Embryonic facial prominence (tissue), 1 donor: Measurements from ENCODE around the gene ISG20L2.

ENCODE experiments used
- DNase-seq: peaks from one replicate; pipeline ENCODE4 v3.0.0-alpha.2; 2016; ENCODE audit errors: extremely low spot score

The ISG20L2 gene

DNA sequence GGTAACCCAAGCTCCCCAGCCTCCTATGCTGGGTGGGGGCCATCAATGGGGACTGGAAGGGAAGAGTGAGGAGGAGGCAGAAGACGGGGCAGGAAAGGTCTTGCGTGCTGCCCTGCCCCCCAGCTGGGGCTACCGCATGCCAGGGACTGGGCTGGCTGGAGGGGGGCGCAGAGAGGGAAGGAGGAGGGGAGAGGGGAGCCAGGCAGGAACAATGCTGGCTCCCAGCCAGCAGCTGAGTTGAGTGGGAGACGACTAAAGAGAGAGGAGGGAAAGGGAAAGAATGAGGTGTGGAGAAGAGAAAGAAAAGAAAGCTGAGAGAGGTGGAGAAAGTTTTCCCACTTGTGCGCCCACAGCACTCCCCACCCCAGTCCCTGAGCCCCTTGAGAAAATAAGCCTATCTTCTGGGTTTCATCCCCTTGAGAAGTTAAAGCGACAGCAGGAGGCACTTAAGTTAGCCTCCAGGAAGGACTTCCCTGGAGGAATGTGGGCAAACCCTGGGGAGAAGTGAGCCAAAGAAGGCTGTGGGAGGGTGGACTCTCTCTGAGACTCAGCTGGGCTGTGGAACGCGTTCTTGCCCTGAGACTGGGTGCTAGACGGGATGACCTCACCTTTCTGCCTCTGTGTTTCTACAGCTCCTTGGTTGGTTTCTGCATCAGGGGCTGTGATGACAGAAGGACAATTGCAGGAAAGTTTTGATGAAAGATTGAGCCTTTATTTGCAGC, 38.5 kb downstream of the ISG20L2 start:
- DNase-seq, result no peak

DNA sequence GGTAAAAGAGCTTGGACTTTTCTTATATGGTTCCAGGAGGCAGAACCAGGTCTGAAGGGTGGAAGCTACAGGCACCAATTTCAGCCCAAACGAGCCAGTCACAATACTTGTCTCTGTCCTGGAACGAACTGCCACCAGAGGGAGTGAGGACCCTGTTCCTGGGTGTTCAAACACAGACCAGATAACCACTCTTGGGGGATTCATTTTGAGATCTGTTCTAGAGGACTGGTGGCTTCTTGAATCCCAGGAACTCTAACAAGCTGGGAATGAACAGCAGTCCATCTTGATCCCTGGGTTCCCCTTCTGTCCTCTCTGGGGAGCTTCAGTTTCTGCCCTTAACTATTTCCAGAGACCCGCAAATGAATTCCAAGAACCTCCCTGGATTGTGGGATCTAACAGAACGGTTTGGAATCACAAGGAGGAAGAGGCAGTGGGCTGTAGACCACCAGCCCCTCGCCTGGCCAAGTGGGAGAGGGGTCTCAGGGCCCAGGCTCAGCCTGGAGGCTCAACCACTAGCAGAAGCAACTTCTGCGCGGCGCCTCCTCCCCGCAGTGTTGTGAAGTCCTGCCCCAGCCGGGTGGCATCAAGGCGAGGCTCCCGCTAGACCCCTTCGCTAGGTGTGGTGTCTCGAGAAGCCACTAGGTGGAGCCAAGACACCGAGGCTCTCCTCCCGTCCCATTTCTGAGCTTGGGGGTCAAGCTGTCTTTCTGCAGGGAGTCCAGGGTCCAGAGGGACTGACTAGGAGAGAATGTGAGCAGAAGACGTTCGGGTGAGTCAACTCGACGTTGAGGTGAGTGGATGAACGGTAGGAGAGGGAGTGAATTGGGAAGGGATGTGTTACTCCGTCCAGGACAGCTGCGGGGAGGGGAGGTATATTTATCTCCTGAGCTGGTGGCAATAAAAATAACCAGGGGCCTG, 39.3 kb downstream of the ISG20L2 start:
- DNase-seq, result peak; percentile 70

GRCh38 chr1:156684227-156684782, 44.3 kb downstream of the ISG20L2 start:
- no peak for DNase-seq

- DNase-seq, result no peak
Measured at GRCh38 chr1:156682166-156682890, 46.2 kb downstream of the ISG20L2 start.

- no peak for DNase-seq
Measured at GRCh38 chr1:156681196-156681960, 47.2 kb downstream of the ISG20L2 start.

GRCh38 chr1:156680056-156680455, 48.5 kb downstream of the ISG20L2 start:
- no peak for DNase-seq

- DNase-seq, result peak; percentile 66
Measured at GRCh38 chr1:156677616-156678596, 50.7 kb downstream of the ISG20L2 start.

GRCh38 chr1:156676820-156677615, 51.5 kb downstream of the ISG20L2 start, which contains the start of gene NES:
Gene NES, minus strand, starts transcription at chr1:156677407. Its CDS starts 143 bp downstream, at chr1:156677264.
- DNase-seq, result no peak

DNA sequence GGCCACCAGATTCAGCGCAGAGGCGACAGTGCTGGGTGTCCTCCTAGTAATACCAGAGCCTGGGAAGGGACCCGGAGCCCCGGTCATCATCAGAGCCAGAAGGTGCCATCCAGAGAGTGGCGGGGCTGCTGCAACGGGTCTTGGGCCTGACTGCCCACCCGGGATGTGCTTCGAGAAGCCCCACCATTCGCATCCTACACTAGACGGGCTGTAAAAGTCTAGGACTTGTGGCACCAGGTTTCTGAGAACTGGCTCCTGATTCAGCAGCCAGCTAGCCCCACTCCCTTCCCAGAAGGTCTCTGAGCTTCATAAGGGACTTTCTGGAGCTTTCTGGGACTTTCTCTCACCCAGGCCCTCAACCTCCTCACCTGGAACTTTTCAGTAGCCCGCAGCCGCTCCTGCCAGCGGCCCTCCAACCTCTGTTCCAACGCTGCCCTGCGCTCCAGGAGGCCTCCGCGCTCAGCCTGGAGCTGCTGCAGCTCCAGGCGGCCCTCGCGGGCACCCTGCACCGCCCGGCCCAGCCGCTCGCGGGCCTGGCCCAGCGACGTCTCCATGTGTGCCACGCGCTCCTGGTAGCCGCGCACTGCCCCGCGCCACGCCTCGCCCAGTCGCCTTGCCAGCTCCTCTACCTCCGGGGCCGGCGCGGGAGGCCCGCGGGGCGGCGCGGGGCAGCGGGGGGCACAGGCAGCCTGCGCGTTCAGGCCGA, 52.3 kb downstream of the ISG20L2 start:
- no peak for DNase-seq

GRCh38 chr1:156675210-156676113, 53.1 kb downstream of the ISG20L2 start:
- DNase-seq, result no peak

GRCh38 chr1:156673387-156674121, 55.0 kb downstream of the ISG20L2 start:
- no peak for DNase-seq
